ENCODE data around the gene TXNRD1.

DNA sequence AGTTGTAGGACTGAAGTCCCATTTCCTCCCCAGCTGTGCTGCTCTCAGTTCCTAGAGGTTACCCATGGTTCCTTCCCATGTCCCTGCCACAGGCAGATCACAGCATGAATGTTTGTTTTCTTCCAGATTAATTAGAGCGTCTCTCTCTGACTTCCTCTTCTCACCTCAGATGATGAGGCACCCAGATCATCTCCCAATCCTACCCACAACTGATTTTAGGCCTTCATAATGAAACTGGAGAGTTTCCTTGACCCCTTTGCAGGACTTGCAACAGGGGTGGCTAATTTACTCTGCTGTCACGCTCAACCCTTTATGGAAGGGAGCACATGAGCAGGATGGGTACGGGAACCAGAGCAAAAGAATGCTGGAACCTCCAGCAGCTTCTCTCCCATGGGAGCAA is 32.1 kb upstream of the TXNRD1 start:
- TF ChIP-seq ZFP41 (tag by site-specific recombination; IDR thresholded peaks at IDR 0.05; ENCODE audit: borderline replicate concordance) (no peak), KLF10 (tag by site-specific recombination; IDR thresholded peaks at IDR 0.05) (no peak), ZNF121 (tag by site-specific recombination; IDR thresholded peaks at IDR 0.05) (no peak), MZF1 (tag by site-specific recombination; IDR thresholded peaks at IDR 0.05; ENCODE audit: borderline replicate concordance) (no peak), HOXA7 (CRISPR knock-in tag; IDR thresholded peaks at IDR 0.05; ENCODE audit: borderline replicate concordance) (no peak), ZNF354C (tag by site-specific recombination; IDR thresholded peaks at IDR 0.05; ENCODE audit: borderline replicate concordance, low read depth) (no peak), ZNF76 (tag by site-specific recombination; IDR thresholded peaks at IDR 0.05; ENCODE audit: borderline replicate concordance, low read depth) (no peak), ZNF174 (tag by site-specific recombination; IDR thresholded peaks at IDR 0.05) (no peak), ZNF138 (tag by site-specific recombination; IDR thresholded peaks at IDR 0.05; ENCODE audit: borderline replicate concordance) (no peak), ZNF274 (IDR thresholded peaks at IDR 0.05; ENCODE audit: low read length) (no peak), ZNF274 (tag by site-specific recombination; IDR thresholded peaks at IDR 0.05; ENCODE audit: borderline replicate concordance) (no peak), BCL11B (tag by site-specific recombination; IDR thresholded peaks at IDR 0.05; ENCODE audit: low read depth) (no peak)
- TF ChIP-seq, protein P1, sequence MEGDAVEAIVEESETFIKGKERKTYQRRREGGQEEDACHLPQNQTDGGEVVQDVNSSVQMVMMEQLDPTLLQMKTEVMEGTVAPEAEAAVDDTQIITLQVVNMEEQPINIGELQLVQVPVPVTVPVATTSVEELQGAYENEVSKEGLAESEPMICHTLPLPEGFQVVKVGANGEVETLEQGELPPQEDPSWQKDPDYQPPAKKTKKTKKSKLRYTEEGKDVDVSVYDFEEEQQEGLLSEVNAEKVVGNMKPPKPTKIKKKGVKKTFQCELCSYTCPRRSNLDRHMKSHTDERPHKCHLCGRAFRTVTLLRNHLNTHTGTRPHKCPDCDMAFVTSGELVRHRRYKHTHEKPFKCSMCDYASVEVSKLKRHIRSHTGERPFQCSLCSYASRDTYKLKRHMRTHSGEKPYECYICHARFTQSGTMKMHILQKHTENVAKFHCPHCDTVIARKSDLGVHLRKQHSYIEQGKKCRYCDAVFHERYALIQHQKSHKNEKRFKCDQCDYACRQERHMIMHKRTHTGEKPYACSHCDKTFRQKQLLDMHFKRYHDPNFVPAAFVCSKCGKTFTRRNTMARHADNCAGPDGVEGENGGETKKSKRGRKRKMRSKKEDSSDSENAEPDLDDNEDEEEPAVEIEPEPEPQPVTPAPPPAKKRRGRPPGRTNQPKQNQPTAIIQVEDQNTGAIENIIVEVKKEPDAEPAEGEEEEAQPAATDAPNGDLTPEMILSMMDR (tag by site-specific recombination; IDR thresholded peaks at IDR 0.05): no peak
- TF ChIP-seq, protein P2, sequence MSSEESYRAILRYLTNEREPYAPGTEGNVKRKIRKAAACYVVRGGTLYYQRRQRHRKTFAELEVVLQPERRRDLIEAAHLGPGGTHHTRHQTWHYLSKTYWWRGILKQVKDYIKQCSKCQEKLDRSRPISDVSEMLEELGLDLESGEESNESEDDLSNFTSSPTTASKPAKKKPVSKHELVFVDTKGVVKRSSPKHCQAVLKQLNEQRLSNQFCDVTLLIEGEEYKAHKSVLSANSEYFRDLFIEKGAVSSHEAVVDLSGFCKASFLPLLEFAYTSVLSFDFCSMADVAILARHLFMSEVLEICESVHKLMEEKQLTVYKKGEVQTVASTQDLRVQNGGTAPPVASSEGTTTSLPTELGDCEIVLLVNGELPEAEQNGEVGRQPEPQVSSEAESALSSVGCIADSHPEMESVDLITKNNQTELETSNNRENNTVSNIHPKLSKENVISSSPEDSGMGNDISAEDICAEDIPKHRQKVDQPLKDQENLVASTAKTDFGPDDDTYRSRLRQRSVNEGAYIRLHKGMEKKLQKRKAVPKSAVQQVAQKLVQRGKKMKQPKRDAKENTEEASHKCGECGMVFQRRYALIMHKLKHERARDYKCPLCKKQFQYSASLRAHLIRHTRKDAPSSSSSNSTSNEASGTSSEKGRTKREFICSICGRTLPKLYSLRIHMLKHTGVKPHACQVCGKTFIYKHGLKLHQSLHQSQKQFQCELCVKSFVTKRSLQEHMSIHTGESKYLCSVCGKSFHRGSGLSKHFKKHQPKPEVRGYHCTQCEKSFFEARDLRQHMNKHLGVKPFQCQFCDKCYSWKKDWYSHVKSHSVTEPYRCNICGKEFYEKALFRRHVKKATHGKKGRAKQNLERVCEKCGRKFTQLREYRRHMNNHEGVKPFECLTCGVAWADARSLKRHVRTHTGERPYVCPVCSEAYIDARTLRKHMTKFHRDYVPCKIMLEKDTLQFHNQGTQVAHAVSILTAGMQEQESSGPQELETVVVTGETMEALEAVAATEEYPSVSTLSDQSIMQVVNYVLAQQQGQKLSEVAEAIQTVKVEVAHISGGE (tag by site-specific recombination; conservative IDR thresholded peaks at IDR 0.05; ENCODE audit: low read depth): no peak
- TF ChIP-seq, protein P3, sequence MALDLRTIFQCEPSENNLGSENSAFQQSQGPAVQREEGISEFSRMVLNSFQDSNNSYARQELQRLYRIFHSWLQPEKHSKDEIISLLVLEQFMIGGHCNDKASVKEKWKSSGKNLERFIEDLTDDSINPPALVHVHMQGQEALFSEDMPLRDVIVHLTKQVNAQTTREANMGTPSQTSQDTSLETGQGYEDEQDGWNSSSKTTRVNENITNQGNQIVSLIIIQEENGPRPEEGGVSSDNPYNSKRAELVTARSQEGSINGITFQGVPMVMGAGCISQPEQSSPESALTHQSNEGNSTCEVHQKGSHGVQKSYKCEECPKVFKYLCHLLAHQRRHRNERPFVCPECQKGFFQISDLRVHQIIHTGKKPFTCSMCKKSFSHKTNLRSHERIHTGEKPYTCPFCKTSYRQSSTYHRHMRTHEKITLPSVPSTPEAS (tag by site-specific recombination; IDR thresholded peaks at IDR 0.05): no peak
